ENCODE data around the gene SP4. TPM values are rescaled to one million over a fixed set of nuclear protein-coding genes. Genes with fewer than 3 reads are reported as not detected.

The SP4 gene
- total RNA-seq, 1 experiment from 2014 or later: 15.9 TPM

- Mint-ChIP-seq H3K9me3 (ENCODE audit: low read depth, unreplicated experiment) (no peaks in the 10 kb centered on the region), H3K4me3 (ENCODE audit: low read depth, unreplicated experiment) (no peak overlapping the region), H3K27me3 (ENCODE audit: unreplicated experiment) (peaks cover 39% of the 10 kb centered on the region), H3K36me3 (ENCODE audit: insufficient read depth, unreplicated experiment) (no peaks in the 10 kb centered on the region), H3K27ac (ENCODE audit: unreplicated experiment) (no peak overlapping the region), H3K4me1 (ENCODE audit: low read depth, unreplicated experiment) (peaks cover under 1% of the 10 kb centered on the region)
- no TSS peak for BruUV-seq (replicated peaks)
- no peak for TF ChIP-seq CTCF (IDR thresholded peaks at IDR 0.05; ENCODE audit: unreplicated experiment)
- CTCF ChIA-PET: interaction anchor here (0.6 kb wide), 1 partner anchor 48 kb away, joined by 3 read pairs; no protein-coding TSS in a partner anchor
- no peak for DNase-seq
- intact Hi-C loops (cut with micrococcal nuclease; ENCODE audit: unreplicated experiment): no loop called here
Measured at GRCh38 chr7:21413502-21413901, 14.4 kb upstream of the SP4 start.

- no TSS peak for BruUV-seq (replicated peaks)
- CTCF ChIA-PET: no interaction called here
- H3K4me1 Mint-ChIP-seq (ENCODE audit: low read depth, unreplicated experiment): no peaks in the 10 kb centered on the region
- no peaks in the 10 kb centered on the region for H3K9me3 Mint-ChIP-seq (ENCODE audit: low read depth, unreplicated experiment)
- no peak for DNase-seq
- H3K36me3 Mint-ChIP-seq (ENCODE audit: insufficient read depth, unreplicated experiment): no peaks in the 10 kb centered on the region
- intact Hi-C loops (cut with micrococcal nuclease; ENCODE audit: unreplicated experiment): no loop called here
- H3K4me3 Mint-ChIP-seq (ENCODE audit: low read depth, unreplicated experiment): no peak overlapping the region
- peaks cover 31% of the 10 kb centered on the region for H3K27me3 Mint-ChIP-seq (ENCODE audit: unreplicated experiment)
- no peak overlapping the region for H3K27ac Mint-ChIP-seq (ENCODE audit: unreplicated experiment)
- TF ChIP-seq CTCF (IDR thresholded peaks at IDR 0.05; ENCODE audit: unreplicated experiment): no peak
Measured at GRCh38 chr7:21414795-21415393, 13.0 kb upstream of the SP4 start.

DNA sequence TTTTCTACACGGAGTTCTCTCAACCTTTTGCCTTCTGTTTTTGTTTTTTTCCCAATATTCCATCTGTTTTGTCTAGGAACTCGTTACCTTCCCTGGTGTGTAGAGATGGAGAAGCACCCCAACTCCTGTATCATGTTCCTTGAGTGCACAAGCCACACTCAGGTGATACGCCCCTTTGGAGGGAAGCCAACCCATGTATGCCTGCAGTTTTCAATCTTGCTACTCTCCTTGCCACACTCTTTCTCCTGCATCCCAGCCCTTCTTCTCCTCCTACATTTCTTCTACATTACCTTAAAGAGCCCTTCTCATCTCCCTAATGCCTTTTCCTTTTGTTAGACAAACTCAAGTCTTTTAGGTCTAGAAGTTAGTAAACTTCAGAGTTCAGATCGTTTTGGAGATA, 10.2 kb upstream of the SP4 start:
- H3K27ac Mint-ChIP-seq (ENCODE audit: unreplicated experiment): no peak overlapping the region

GRCh38 chr7:21422751-21423150, 5.1 kb upstream of the SP4 start:
- CTCF ChIA-PET: interaction anchor here (0.7 kb wide), 1 partner anchor 12 kb away, joined by 3 read pairs; no protein-coding TSS in a partner anchor
- no peak for TF ChIP-seq CTCF (IDR thresholded peaks at IDR 0.05; ENCODE audit: unreplicated experiment)
- Mint-ChIP-seq H3K27me3 (ENCODE audit: unreplicated experiment) (peaks cover 7% of the 10 kb centered on the region), H3K27ac (ENCODE audit: unreplicated experiment) (no peak overlapping the region), H3K4me1 (ENCODE audit: low read depth, unreplicated experiment) (peaks cover 10% of the 10 kb centered on the region), H3K36me3 (ENCODE audit: insufficient read depth, unreplicated experiment) (peaks cover 13% of the 10 kb centered on the region), H3K9me3 (ENCODE audit: low read depth, unreplicated experiment) (no peaks in the 10 kb centered on the region), H3K4me3 (ENCODE audit: low read depth, unreplicated experiment) (no peak overlapping the region)
- intact Hi-C loops (cut with micrococcal nuclease; ENCODE audit: unreplicated experiment): no loop called here
- BruUV-seq (replicated peaks): no TSS peak
- DNase-seq: no peak

More for the DNA sequence above, 10.2 kb upstream of the SP4 start:
- no TSS peak for BruUV-seq (replicated peaks)
- Mint-ChIP-seq H3K36me3 (ENCODE audit: insufficient read depth, unreplicated experiment) (no peaks in the 10 kb centered on the region), H3K9me3 (ENCODE audit: low read depth, unreplicated experiment) (no peaks in the 10 kb centered on the region), H3K27me3 (ENCODE audit: unreplicated experiment) (peaks cover 22% of the 10 kb centered on the region), H3K4me1 (ENCODE audit: low read depth, unreplicated experiment) (no peaks in the 10 kb centered on the region), H3K4me3 (ENCODE audit: low read depth, unreplicated experiment) (no peak overlapping the region)
- CTCF ChIA-PET: interaction anchor here (1.1 kb wide), 1 partner anchor 9 kb away, joined by 4 read pairs; no protein-coding TSS in a partner anchor
- no peak for DNase-seq
- intact Hi-C loops (cut with micrococcal nuclease; ENCODE audit: unreplicated experiment): no loop called here
- no peak for TF ChIP-seq CTCF (IDR thresholded peaks at IDR 0.05; ENCODE audit: unreplicated experiment)
